GM12874 (cell line): Measurements from ENCODE around the gene ARIH2.

Experiments used
- CTCF ChIP-seq: IDR thresholded peaks from 2 replicates; pipeline ENCODE4 v1.5.1; 2011; ENCODE audit warnings: low read depth, mild to moderate bottlenecking, control low read depth, low read length, moderate library complexity; ENCODE audit not compliant: insufficient read depth

ARIH2 gene

GRCh38 chr3:48918388-48919214 lies at the start of gene ARIH2:
Gene ARIH2 (plus strand): TSS chr3:48918842. CDS start chr3:48927559, 8,717 bp downstream.
- no peak for TF ChIP-seq CTCF

- no peak for TF ChIP-seq CTCF
Observed at GRCh38 chr3:48877671-48878070, 41.0 kb upstream of the ARIH2 start.

- no peak for TF ChIP-seq CTCF
Observed at GRCh38 chr3:48879307-48879993, 39.2 kb upstream of the ARIH2 start.

- no peak for TF ChIP-seq CTCF
Observed at GRCh38 chr3:48879994-48880377, 38.7 kb upstream of the ARIH2 start.

GRCh38 chr3:48881006-48881405 lies 37.6 kb upstream of the ARIH2 start:
- TF ChIP-seq CTCF = no peak

- no peak for TF ChIP-seq CTCF
Observed at GRCh38 chr3:48881652-48882114, 37.0 kb upstream of the ARIH2 start.

GRCh38 chr3:48885753-48886152 lies 32.9 kb upstream of the ARIH2 start:
- no peak for TF ChIP-seq CTCF
